Occipital lobe (tissue), 2 donors: ENCODE measurements around the gene STK31. TPM values are rescaled to one million over a fixed set of nuclear protein-coding genes. Genes with fewer than 3 reads are reported as not detected.
"Not testable (repeated sequence)": the region's sequence is repeated elsewhere in the genome, so short reads cannot be mapped to it uniquely, and the experiment has no call there.

Experiments used
- DNase-seq: peaks from one replicate; lab custom pipeline; 2025; lab: John Stamatoyannopoulos, UW
- total RNA-seq: library from RNA; depleted of rRNA; stranded (reverse); fragments of >200 nt; gene quantifications from one replicate; pipeline ENCODE4 v1.2.3, GENCODE V29; 2014

Gene STK31
- total RNA-seq, 1 donor from 2014 or later = 38.8 TPM

- DNase-seq = no peak
Observed at GRCh38 chr7:23802720-23803397, 92.8 kb downstream of the STK31 start.

GRCh38 chr7:23804707-23805106 lies 94.7 kb downstream of the STK31 start:
- no peak for DNase-seq

GRCh38 chr7:23808421-23808820 lies 98.4 kb downstream of the STK31 start:
- DNase-seq = no peak

GRCh38 chr7:23810099-23810498 lies 100.1 kb downstream of the STK31 start:
- no peak for DNase-seq

GRCh38 chr7:23811540-23811939 lies 101.5 kb downstream of the STK31 start:
- no peak for DNase-seq

- DNase-seq = not testable (repeated sequence)
Observed at GRCh38 chr7:23828125-23828524, 118.1 kb downstream of the STK31 start.

- not testable (repeated sequence) for DNase-seq
Observed at GRCh38 chr7:23832733-23833132, 122.7 kb downstream of the STK31 start.

GRCh38 chr7:23833405-23833804 lies 123.4 kb downstream of the STK31 start:
- DNase-seq = no peak

GRCh38 chr7:23844837-23845236 lies 134.8 kb downstream of the STK31 start:
- not testable (repeated sequence) for DNase-seq

- no peak for DNase-seq
Observed at GRCh38 chr7:23852135-23852534, 142.1 kb downstream of the STK31 start.

GRCh38 chr7:23852988-23853387 lies 143.0 kb downstream of the STK31 start:
- DNase-seq = no peak

GRCh38 chr7:23863209-23863787 lies 153.3 kb downstream of the STK31 start:
- no peak for DNase-seq

- no peak for DNase-seq
Observed at GRCh38 chr7:23864973-23865372, 155.0 kb downstream of the STK31 start.

GRCh38 chr7:23873306-23873705 lies 163.3 kb downstream of the STK31 start:
- no peak for DNase-seq

- not testable (repeated sequence) for DNase-seq
Observed at GRCh38 chr7:23876526-23876925, 166.5 kb downstream of the STK31 start.

Other genes starting within 250 kb of the STK31 start
- 84.1 TPM for gene IGF2BP3, start 239.7 kb upstream of the STK31 start, total RNA-seq
- gene TRA2A, start 178.2 kb upstream of the STK31 start, total RNA-seq = 68.0 TPM
- 67.1 TPM for gene CCDC126, start 112.8 kb upstream of the STK31 start, total RNA-seq
- 16.4 TPM for gene FAM221A, start 30.0 kb upstream of the STK31 start, total RNA-seq